Activated gamma-delta T cell treated with anti-CD3 and anti-CD28 coated beads, Interleukin-2, amount 50 U/mL, for 16 hours (primary cell): ENCODE measurements around the gene FCHSD2.
"Not testable (repeated sequence)": the region's sequence is repeated elsewhere in the genome, so short reads cannot be mapped to it uniquely, and the experiment has no call there.

Experiments
- DNase-seq: peaks from one replicate; pipeline ENCODE4 v3.0.0-alpha.2; 2020; ENCODE audit warnings: low read depth

FCHSD2 gene

DNA sequence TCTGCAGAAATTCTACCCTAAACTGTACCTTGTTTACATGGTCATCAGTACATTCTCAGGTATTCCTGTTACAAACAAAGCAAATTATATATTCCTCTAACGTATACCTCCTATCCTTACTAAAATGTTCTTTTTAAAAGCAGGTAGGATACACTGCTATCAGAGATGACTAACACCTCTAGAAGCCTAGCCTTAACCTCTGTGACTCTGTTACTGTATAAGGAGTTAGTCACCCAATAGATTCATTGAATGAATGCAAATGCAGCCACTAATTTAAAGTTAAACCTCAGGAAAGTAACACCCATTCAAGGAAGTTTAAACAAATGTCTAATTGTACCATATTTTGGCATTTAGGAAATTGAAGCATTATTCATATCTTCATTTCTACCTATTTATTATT lies 82.2 kb downstream of the FCHSD2 start:
- no peak for DNase-seq

DNA sequence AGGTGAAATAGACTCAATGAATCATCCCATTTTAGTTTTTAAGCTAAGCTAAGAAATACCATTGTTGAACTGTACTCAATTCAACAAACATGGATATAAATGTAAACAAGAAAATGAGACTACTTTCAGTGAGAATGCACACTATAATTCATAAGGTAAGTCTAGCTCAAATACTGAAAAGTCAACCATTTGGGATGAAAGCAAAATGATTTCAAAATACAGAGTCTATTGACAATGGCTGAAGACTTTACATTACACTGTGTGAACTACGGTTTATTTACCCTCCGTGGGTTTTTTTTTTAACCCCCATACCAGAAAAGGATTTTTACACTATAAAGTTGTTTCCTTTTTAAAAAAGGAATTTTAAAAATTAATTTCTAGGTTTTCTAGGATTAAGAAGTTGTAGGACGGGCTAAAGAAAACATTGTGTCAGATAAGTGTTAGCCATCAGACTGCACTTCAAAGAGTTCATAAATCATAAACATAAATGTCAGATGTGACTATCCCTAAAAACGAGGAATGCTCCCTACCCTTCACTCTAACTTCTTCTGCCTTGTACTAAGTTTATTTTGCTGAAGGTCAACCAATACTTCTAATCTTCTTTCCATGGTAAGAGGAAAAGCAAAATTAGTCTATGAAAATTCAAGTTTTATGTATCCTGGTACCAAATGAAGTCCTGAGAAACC lies 83.0 kb downstream of the FCHSD2 start:
- DNase-seq: no peak

DNA sequence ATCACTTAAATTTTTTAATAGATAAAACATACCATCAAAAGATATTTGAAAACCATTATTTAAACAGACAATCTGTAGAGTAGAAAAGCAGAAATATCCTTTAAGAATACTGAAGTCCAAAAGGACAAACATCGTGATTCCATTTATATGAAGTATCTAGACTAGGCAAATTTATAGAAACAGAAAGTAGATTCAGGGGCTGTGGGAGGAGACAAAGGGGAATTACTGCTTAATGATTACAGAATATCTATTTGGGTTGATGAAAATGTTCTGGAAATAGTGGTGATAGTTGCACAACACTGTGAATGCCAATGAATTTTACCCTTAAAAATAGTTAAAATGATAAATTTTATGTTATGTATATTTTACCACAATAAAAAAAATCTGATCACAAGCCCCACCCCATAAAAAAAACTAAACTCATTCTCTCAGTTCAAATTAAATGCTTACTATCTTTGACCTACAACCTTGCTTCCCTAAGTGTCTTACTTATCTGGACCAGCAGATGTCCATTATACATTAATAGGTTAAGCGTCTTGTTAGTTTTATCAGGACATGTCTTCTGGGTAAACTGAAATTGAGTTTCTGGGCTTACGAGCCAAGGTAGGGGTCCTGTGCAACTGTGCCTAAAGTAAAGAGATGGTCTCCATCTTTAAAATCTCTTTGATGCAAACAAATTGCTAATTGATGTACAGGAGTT lies 86.3 kb downstream of the FCHSD2 start:
- no peak for DNase-seq

DNA sequence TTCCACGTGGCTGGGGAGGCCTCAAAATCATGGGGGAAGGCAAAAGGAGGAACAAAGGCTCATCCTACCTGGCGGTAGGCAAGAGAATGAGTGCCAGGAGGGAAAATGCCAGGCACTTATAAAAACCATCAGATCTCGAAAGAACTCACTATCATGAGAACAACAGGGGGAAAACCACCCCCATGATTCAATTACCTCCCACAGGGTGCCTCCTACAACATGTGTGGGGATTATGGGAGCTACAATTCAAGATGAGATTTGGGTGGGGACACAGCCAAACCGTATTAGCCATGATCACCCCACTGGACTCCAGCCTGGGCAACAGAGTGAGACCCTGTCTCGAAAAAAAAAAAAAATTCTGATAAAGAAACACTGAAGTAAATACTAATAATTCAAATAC lies 87.1 kb downstream of the FCHSD2 start:
- no peak for DNase-seq

DNA sequence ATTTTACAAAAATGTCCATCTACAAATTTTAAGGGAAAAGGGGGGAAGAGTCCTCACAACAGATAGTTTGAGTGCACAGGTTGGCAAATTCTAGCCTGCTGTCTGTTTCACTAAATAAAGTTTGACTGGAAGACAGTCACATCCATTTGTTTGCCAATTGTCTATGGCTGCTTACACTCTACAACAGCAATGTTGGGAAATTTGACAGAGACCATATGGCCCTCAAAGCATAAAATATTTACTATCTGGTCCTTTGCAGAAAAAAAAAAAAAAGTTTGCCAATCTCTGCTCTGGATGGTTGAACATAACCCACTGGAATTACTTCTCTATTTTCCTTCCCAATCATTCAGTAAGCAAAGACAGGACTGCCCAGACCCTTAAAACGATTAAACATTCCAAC lies 88.2 kb downstream of the FCHSD2 start:
- no peak for DNase-seq

DNA sequence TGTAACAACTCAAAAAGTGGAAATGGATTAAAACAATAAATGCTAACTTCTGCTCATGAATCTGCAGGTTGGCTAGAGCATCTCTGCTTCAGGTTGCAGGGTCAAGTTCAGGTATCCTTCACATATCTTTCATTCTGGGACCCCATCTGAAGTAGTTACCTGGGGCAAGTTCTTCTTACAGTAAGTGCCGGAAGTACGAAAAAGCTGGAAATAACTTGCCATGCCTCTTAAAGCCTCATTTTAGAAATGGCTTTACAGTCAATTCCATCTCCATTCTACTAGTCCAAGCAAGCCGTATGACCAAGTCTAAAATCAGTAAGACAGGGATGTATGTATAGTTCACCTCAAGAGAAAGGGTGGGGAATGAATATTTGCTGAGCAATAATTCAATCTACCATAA lies 93.7 kb downstream of the FCHSD2 start:
- DNase-seq: no peak

DNA sequence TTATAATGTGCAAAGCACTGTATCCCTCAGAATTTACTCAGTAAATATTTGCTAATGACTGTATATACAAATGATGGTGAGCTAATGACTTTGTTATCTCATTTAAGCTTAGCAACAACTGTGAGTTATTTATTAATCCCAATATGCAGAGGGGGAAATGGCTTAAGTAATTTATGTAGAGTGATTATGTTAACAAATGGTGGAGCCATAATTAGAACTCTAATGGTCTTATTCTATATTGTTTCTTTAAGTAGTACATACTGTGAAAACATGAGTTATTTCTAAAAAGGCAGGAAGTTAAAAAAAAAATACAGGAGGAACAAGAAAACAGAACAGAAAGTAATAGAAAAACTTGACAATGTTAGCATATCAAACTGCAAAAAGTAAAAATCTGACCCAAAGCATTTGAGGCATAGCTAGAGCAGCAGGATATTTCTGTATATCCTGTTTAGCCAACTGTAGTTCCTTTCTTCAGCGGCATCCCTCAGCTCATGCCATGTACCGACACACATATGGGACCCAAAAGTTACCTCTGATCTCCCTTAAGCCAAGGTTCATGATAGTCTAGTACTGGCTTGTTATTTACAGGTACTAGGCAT lies 94.2 kb downstream of the FCHSD2 start:
- DNase-seq: no peak

DNA sequence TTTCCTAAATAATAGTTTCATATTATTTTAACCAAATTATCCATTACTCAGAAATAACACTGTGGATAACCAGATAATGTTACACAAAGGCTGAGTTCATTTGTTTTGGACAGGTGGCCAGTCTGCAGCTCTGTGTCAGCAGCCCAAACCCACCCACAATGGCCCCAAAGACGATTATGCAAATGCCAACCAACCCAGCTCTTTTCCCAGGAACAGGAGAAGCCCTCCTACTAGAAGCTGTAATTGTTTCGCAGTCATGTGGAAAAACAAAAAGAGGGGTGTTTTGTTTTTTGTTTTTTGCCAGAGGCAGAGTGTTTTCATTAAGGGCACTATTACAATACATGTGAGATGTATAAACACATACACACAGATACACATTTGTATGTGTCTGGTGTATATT lies 102.1 kb downstream of the FCHSD2 start:
- DNase-seq: no peak

DNA sequence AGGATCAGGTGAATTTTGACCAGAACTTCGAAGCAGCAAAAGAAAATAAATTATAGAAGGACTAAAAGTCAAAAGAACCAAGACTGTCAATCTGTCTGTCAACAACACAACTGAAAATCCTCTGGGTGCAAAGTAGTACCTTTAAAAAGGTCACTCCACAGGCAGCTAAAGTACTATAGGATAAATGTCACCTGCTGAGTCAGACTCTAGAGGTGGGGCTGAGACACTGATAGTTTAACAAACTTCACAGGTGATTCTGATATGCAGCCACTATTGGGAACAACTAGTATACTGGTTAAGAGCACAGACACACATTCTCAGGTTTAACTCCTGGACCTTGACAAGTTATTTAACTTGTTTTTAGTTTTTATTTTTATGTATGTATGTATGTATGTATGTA lies 107.3 kb downstream of the FCHSD2 start:
- no peak for DNase-seq

DNA sequence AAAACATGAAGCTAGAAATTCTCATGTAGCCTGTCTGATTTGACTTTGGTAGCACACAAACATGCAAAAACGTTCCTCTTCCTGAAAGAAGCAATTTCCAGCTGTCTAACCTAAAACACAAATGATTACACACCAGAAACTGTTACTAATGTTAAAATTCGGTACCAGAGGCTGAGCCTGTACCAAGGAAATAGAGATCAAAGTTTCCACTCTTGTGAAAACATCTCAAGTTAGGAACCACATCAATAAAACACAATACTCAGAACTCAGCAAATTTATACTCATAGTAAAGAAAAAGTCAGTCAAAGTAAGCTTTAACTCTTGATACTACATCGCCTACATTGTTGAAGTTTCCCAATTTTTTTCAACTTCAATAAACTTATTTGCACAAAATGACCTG lies 107.8 kb downstream of the FCHSD2 start:
- DNase-seq: no peak

DNA sequence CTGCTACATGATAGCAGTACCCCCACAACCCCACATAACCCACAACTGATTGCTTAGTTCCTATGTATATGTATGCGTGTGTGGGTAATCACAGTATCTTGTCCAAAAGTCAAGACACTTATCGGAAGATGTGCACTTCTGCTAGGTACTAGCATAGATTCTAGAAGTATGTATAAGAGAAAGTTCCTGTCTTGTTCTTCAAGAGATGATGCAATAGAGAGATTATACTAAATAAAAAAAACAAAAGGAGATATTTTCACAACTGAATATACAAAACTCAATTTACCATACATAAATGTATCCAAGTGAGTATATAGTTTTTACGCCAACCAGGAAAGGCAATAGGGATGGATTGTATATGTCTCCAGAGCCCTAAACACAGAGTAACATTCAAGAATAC lies 112.0 kb downstream of the FCHSD2 start:
- no peak for DNase-seq

DNA sequence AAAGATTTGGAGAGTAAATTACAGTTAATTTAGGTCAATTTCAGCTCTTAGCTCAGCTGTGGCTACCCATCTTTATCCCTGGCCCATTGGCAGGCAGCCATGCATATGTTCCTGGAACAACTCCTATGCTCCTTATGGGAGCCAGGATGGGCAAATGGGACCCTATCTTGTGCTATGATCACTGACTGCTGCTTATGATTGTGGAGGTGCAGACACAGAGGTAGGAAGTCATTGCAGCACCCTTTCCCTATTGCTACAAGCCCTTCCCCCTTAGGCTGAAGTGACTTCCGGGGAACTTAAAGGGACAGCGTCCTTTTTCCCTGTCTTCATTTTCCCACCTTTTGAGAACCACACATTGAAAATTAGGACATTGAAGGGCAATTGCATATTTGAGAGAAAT lies 112.7 kb downstream of the FCHSD2 start:
- DNase-seq: no peak

DNA sequence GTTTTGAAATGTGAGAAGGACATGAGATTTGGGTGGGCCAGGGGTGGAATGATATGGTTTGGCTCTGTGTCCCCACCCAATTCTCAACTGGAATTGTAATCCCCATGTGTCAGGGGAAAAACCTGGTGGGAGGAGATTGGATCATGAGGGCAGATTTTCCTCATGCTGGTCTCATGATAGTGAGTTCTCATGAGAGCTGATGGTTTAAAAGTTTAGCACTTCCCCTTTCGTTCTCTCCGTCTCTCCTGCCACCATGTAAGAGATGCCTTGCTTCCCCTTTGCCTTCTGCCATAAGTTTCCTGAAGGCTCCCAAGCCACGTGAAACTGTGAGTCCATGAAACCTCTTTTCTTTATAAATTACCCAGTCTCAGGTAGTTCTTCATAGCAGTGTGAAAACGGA lies 113.5 kb downstream of the FCHSD2 start:
- DNase-seq: no peak

DNA sequence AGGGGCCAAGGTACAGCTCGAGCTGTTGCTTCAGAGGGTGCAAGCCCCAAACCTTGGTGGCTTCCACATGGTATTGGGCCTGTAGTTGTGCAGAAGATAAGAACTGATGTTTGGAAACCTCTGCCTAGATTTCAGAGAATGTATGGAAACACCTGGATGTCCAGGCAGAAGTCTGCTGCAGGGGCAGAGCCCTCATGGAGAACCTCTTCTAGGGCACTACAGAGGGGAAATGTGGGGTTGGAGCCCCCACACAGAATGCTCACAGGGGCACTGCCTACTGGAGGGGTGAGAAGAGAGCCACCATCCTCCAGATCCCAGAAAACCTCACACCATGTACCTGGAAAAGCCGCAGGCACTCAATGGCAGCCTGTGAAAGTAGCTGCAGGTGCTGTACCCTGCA lies 114.3 kb downstream of the FCHSD2 start:
- DNase-seq: not testable (repeated sequence)

DNA sequence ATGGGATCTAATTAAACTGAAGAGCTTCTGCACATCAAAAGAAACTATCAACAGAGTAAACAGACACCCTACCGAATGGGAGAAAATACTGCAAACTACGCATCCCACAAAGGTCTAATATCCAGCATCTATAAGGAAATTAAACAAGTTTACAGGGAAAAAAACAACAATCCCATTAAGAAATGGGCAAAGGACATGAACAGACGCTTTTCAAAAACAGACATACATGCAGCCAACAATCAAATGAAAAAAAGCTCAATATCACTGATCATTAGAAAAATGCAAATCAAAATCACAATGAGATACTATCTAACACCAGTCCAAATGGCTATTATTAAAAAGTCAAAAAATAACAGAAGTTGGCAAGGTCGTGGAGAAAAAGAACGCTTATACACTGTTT lies 117.5 kb downstream of the FCHSD2 start:
- no peak for DNase-seq

DNA sequence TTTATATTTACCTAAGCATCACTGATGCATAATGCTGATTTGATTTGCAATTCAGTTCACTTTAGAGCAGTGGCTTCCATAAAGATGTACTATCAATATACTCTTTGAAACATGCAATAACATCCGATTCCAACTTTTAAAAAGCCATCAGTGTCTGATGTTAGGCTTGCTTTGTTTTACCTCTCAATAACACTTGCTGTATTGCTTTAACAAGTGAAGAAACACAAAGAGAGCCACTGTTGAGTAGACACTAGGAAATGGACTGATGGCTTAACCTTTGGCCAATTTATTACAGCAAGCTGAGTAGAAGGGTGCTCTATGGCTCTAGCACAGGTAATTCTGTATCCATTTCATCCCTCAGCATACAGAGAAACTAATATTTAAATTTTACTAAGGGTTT lies 122.1 kb downstream of the FCHSD2 start:
- no peak for DNase-seq

DNA sequence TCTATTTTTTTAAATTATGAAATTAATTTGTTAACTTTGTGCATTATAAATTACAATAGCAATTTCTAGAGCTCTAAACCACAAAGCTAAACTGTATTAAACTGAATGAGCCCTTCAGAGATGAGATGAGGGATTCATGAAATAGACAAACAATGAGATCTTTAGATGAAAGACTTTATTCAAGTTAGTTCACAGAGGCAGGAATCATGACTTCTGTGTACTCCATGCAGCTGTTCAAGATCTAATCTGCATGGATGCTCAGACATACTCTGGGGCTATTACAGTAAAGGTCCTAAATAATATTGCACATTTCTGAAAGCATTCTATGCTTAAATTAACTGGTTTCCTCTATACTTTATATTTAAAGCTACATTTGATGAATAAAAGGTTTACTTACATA lies 122.7 kb downstream of the FCHSD2 start:
- DNase-seq: no peak

DNA sequence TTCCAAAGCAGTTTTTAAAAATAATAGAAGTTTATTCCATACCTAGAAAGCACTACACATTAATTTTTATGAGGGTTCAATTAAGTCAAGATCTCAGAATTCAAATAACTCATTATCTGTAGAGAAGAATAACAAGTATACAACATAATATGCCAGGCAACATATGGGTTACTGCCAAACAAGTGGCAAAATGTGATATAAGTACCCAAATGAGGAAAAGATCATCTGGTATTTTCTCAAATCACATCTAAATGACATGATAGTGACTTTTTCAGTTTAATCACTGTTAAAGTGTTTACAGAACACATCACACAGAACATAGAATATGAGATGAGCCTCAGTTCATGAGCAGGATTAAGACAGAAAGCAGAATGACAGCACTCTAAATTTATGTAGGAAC lies 123.3 kb downstream of the FCHSD2 start:
- DNase-seq: no peak

DNA sequence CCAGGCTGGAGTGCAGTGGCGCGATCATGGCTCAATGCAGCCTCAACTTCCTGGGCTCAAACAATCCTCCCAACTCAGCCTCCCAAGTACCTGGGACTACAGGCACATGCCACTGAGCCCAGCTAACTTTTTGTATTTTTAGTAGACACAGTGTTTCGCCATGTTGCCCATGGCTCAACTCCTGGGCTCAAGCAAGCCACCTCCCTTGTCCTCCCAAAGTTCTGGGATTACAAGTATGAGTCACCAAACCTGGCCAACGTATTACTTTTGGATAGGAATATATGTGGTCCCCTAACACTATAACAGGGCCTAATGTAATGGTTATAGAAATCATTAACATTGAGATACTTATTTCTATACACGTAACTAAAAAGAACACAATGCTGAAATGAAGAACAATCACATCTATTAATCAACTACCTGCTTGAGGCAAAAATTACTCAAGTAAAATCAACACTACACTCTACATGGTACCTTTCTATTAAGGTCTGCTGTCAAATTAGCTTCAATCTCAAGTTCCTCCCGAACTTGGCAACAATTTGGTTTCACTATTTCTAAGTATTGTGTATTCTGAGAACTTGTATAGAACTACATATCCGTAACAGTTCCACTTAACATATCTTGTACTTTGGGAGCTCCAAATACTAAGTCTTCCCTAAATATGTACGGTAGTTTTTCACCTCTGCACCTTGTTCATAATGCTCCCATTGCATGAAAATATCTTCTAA lies 124.9 kb downstream of the FCHSD2 start:
- DNase-seq: no peak

DNA sequence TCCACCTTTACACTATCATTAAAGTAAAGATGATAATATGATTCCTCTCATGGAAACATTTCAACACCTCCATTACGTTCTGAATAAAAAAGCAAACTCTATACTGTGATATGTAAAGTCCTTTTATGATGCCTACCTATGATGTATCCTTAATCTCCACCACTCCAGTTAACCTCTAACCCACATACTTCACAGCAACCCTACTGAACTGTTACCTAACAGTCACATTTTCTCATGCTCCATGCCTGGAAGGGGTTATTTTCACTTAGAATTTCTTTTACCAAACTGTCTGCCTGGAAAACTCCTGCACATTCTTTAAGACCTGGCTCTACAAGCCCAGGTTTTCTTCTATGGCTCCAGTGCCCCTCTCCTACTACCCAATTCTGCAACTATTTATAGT lies 129.1 kb downstream of the FCHSD2 start:
- DNase-seq: no peak

DNA sequence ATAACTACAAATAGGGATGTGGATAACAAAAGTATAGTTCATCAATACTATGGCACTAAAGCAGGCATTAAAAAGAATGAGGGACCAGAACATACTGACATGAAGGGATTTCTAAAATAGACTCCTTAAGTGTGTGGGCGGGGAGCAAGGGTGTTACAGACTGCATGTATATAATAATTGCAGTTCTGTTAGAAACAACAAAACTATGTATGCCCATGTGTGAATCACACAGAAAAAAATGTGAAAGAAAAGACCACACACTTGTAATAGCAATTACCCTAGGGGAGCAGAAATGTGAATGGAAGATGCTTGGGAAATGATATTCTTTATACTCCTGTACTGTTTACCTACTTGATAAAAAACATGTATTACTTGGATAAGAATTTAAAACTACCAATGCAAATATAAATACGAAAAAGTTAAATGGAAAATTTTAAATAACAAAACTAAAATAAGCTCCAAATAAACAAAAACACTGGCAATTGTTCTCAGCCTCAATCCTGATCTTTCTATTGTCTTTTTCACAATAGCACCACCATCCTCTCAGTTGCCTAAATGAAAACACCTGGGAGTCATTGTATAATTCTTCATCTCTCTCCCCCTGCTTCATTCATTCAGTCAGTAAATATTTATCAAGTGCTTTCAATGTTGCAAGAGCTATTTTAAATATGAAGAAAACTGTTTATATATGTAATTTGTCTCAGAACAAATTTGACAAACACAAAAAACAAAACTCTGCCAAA lies 129.8 kb downstream of the FCHSD2 start:
- no peak for DNase-seq

DNA sequence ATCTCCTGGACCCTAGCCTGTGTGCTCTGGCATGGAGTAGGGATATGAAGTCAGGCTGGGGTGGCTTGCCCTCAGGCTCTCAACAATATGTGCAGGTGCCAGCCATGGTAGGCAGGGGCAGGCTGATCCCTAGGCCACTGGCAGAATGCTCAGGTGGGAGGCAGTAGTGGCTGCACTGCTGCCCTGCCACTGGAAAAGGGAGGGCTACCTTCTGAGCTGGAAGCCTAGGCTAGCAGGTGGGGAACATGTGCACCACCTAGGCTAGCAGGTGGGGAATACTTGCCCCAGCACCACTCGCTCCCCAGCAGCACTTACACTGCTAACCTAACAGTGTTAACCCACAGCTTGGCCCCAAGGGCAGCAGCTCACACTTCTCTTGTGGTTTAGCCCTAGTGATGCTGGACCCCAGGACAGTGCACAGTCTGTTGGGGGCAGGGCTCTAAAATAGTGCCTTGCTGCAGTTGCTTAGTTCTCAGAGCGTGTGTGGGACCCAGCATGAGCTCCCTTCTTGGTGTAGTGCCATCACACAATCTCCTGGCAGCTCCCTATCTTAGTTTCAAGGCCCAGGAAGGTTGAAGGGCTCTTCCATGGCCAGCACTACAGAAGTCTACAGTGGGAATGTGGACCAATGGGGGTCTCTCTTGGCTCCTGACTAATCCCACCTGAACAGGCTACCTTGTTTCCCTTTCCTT lies 130.8 kb downstream of the FCHSD2 start:
- DNase-seq: no peak
